Activated CD4-positive, CD25-positive, alpha-beta regulatory T cell (primary cell): ENCODE measurements around the gene DNAAF2.
"Not testable (repeated sequence)": the region's sequence is repeated elsewhere in the genome, so short reads cannot be mapped to it uniquely, and the experiment has no call there.

ENCODE experiments used
- DNase-seq, 4 experiments: peaks; one replicate each; lab custom pipeline; 2025; lab: John Stamatoyannopoulos, UW

DNAAF2 gene

DNA sequence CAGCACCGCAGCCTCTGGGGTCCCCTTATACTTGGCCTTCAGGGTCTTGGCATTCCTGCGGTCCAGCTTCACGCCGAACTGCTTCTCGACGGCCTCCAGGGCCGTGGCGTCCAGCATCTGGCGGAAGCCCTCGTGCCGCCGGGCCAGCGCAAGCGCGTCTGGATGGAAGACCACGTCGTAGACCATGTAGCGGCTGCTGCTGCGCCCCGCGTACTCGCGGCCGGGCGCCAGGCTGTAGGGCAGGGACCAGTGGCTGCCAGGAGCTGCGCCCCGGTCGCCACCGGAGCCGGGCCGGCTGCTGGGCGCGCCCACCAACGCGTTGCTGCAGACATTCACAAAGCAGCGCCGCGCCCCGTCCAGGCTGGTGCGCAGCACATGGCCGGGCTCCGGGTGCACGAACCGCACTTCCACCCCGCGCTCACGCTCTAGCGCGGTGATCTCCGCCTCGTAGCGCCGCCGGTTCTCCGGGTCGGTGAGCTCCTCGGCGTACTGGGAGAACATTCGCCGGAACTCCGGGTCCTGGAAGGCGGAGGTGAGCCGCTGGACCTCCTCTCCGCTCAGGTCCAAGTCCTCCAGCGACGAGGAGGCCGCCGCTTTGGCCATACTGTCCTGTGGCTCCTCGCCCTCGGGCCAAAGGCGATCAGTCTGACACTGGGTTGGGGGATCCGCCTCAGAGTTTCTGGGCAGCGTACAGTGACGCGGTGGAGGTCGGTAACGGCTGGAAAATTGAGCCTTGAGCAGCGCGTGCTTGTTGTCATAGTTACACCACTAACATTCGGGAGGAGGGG lies at the start of gene DNAAF2:
TSS of gene DNAAF2 (minus strand) at position 698 of the 788 bp plus-strand sequence. CDS start at position 603, 95 bp downstream.
- peak; percentile 28 to 47 (median 40) for DNase-seq

DNA sequence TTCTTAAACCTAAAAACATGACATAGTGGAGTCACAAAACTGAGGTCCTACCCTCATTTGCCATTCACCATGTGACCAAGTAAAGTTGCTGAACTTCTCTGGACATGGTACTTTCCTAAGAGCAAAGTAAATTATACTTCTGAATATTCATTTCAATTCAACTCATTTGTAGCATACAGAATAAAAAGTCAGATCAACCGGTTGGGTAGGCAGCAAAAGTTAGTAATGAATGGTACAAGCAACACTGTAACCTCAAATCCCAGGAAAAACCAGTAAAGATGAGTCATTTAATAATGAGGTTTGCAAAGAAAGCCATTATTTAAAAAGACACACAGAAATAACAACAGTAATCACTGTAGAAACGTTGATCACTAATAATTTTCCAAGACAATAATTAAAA lies 44.2 kb upstream of the DNAAF2 start:
- no peak for DNase-seq

DNA sequence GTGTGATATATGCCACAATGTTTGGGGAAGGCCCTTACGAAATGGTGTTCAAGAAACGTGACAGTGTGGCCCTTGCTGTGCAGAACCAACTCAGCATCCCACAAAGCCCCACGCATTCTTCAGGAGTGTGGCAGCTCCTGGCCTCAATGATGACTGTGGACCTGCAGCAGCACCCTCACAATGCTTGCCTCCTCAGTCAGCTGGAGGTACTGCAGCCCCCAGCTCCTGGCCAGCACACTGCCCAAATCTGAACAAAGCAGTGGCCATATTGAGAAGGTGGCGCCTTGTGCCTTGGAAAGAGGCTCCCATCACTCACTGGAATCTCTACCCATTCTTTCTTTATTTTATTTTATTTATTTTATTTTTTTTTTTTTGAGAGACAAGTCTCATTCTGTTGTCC lies 42.6 kb upstream of the DNAAF2 start:
- DNase-seq, result no peak

DNA sequence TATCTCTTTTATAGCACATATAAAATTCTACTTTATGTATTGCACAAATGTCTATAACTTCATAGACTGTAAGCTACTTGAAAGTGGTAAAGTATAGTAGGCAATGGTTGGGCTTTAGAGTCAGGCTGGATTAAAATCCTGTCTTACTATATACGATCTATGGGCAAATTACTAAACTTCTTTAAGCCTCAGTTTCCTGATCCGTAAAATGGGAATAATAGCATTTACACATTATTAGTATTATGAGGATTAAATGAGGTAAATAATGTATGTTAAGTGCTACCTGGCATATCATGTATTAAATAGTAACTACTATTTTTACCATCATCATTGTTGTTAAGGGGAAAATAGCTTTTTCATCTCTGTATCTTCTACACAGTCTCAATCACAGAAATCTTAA lies 38.5 kb upstream of the DNAAF2 start:
- DNase-seq, result no peak

DNA sequence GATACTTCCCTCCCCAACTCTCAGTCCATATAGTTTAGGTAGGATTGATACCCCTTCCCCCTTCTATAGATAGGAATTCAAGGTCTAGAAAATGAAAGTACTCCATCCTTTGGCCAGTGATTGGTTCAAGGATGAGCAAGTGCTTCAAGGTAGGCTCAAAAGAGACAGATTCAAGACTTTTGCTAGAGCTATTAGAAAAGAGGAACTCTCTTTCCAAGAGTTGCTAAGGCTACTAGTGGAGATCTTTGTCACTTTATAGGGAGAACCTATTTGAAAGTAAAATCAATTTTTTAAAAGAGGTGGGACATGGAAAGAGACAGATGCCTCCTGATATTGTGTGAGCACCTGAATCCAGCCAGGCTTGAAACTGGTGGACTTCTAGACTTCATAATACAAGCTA lies 35.4 kb upstream of the DNAAF2 start:
- no peak for DNase-seq

GRCh38 chr14:49659526-49660455 lies 24.7 kb upstream of the DNAAF2 start:
- DNase-seq, result no peak

DNA sequence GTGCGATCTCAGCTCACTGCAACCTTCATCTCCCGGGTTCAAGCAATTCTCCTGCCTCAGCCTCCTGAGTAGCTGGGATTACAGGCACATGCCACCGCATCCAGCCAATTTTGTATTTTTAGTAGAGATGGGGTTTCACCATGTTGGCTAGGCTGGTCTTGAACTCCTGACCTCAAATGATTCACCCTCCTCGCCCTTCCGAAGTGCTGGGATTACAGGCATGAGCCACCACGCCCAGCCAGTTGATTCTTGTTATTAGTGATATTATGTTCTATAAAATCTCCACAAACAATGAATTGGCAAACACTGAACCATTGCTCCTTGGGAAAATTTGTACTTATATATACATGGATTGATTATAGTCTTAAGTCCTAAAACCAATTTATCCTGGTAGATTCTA lies 22.5 kb upstream of the DNAAF2 start:
- not testable (repeated sequence) for DNase-seq

- DNase-seq, result no peak
Observed at GRCh38 chr14:49654511-49654910, 19.5 kb upstream of the DNAAF2 start.

DNA sequence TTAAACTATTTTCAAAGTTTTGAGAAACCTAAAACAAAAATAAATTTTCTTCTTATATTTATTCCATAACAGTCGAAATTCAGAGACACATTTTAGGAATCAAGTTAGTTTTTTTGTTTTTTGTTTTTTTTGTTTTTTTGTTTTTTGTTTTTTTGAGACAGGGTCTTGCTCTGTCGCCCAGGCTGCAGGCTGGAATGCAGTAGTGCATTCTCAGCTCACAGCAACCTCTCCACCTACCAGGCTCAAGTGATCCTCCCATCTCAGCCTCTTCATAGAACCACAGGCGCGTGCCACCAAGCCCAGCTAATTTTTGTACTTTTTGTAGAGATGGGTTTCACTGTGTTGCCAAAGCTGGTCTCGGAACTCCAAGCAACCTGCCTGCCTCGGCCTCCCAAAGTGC lies 18.5 kb upstream of the DNAAF2 start:
- DNase-seq, result no peak

DNA sequence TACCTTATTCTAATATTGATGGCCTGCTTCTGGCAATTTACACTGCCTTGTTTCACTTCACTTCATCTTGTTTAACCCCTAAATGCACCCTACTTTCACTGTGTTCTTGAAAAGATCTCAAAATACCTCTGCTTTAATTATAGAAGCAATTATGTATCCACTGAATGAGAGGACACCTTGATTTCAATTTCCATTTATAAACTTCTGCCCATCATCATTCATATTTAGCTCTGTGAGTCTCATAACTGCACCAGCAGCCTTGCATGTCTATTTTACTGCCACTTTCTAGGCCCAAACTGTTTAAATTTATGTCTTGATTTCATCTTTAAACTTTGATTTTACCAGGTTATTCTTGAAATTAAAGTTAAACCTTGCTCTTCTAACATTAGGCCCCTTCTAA lies 7.1 kb upstream of the DNAAF2 start:
- DNase-seq, result no peak

GRCh38 chr14:49641697-49642129 lies 6.7 kb upstream of the DNAAF2 start:
- DNase-seq, result no peak

GRCh38 chr14:49640540-49641417 lies 5.7 kb upstream of the DNAAF2 start:
- no peak for DNase-seq

- no peak for DNase-seq
Observed at GRCh38 chr14:49637534-49638078, 2.6 kb upstream of the DNAAF2 start.

GRCh38 chr14:49636866-49637265 lies 1.8 kb upstream of the DNAAF2 start:
- DNase-seq, result no peak

DNA sequence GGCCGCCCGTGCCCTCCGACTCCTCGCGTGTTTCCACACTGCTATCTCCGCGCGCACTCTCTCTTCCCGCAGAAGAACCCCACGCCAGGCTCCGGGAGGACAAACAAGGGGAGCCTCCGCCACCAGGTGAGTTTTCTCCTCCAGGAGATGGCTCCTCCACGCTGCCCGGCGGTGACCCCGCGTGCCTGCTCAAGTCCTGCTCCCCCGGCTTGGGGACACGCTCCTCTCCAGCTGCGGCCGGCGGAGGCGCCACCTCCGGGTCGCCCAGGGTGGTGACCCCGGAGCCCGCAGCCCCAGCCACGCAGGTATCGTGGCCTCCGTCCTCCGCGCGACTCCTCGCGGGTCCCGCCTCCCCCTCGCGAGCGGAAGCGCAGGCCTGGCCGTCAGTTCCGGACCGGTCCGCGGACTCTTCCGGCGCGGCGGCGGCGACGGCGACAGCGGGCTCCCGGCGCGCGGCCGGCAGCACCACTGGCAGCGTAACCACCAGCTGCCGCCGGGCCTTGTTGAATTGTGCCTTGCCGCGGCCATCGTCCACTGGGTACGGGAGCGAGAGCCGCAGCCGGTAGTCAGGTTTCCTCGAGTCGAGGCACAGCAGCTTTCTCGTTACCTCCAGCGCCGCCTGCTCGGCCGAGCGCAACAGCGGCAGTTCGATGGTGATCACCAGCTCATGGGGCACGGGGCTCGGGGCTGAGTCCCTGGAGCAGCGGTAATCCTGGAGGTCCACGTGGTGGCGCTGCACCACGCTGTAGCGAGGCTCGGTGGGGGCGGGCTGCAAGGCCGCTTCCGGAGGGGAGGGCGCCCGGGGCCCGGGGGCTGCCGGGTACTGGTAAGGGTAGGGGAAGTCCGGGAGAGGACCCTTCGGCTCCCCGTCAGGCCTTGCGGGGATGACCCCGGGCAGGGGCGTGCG lies 1.2 kb downstream of the DNAAF2 start:
- peak; percentile 88 to 94 (median 91) for DNase-seq

DNA sequence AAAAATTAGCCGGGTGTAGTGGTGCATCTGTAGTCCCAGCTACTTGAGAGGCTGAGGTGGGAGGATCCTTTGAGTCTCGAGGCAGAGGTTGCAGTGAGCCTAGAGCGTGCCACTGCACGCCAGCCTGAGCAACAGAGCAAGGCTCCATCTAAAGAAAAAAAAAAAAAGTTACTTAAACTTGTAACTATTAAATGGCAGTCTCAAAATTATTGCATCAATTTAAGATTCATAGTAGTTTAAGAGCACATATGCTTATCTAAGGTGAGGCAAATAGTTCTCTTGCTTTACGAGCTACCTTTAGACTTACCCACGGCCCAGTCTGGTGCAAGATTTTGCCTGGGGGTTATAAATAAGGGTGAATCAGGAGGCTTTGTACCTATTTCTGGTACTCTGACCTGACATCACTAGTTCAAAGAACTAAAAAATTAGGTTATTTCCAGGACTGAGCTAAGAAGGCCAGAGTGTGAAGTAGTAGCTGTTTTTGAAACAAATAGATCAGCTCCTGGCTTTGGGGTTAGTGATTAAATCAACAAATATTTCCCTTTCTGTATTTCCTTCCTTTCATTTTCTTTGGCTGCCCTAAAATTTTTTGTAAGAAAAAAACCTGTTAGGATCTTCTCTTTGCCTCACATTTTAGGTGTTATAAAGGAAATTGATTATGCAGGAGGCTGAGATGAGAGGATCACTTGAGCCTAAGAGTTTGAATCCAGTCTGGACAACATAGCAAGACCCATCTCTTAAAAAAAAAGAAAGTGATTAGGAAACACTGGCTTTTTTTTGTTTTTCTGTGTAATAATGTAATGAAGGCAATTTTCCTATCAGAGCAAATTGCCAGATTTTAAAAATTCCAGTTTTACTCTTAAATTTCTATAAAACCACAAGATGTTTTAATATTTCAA lies 10.9 kb downstream of the DNAAF2 start:
- no peak for DNase-seq

DNA sequence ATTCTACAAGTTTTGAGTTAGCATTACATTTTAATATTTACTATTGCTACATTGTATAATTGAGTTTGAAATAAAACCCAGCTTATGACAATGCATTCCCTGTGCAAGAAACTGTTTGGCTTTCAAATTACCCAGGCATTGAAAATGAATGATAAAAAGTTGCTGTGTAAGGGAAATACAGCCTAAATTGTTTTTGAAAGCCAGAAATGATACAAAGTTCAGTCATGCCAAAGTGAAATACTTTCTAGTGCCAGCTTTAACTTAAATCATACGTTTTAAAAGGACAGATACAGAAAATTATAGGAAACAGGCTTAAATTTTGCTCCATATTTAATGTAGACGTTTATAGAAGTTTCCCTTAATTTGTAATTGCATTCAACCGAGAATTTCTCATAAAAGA lies 11.7 kb downstream of the DNAAF2 start:
- no peak for DNase-seq

DNA sequence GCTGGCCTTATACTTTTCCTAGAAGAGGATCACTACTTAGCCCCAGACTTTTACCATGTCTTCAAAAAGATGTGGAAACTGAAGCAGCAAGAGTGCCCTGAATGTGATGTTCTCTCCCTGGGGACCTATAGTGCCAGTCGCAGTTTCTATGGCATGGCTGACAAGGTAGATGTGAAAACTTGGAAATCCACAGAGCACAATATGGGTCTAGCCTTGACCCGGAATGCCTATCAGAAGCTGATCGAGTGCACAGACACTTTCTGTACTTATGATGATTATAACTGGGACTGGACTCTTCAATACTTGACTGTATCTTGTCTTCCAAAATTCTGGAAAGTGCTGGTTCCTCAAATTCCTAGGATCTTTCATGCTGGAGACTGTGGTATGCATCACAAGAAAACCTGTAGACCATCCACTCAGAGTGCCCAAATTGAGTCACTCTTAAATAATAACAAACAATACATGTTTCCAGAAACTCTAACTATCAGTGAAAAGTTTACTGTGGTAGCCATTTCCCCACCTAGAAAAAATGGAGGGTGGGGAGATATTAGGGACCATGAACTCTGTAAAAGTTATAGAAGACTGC lies 12.9 kb downstream of the DNAAF2 start:
- no peak for DNase-seq
